HG03460 (cell line): ENCODE measurements around the gene TENT4A.
"Not testable (repeated sequence)": the region's sequence is repeated elsewhere in the genome, so short reads cannot be mapped to it uniquely, and the experiment has no call there.

Experiments used
- ATAC-seq: cut with Tn5 transposase; IDR thresholded peaks from one replicate; pipeline ENCODE4 v1.9.1; 2021; ENCODE audit not compliant: unreplicated experiment

The TENT4A gene

GRCh38 chr5:6713274-6714225 lies at the start of gene TENT4A:
Gene TENT4A (plus strand): TSS chr5:6713432. CDS start chr5:6713984, 552 bp downstream.
- no peak for ATAC-seq

- ATAC-seq = no peak
Observed at GRCh38 chr5:6666762-6667161, 46.5 kb upstream of the TENT4A start.

- no peak for ATAC-seq
Observed at GRCh38 chr5:6667648-6668047, 45.6 kb upstream of the TENT4A start.

GRCh38 chr5:6668717-6669116 lies 44.5 kb upstream of the TENT4A start:
- ATAC-seq = not testable (repeated sequence)

GRCh38 chr5:6673031-6673430 lies 40.2 kb upstream of the TENT4A start:
- ATAC-seq = no peak

GRCh38 chr5:6673963-6674362 lies 39.3 kb upstream of the TENT4A start:
- ATAC-seq = no peak

GRCh38 chr5:6674421-6674820 lies 38.8 kb upstream of the TENT4A start:
- no peak for ATAC-seq

GRCh38 chr5:6674886-6675285 lies 38.3 kb upstream of the TENT4A start:
- no peak for ATAC-seq

GRCh38 chr5:6675784-6676491 lies 37.3 kb upstream of the TENT4A start:
- no peak for ATAC-seq

- ATAC-seq = no peak
Observed at GRCh38 chr5:6676702-6677101, 36.5 kb upstream of the TENT4A start.

- ATAC-seq = no peak
Observed at GRCh38 chr5:6678385-6678784, 34.8 kb upstream of the TENT4A start.

- ATAC-seq = no peak
Observed at GRCh38 chr5:6680922-6681321, 32.3 kb upstream of the TENT4A start.

GRCh38 chr5:6681682-6682081 lies 31.6 kb upstream of the TENT4A start:
- no peak for ATAC-seq

- no peak for ATAC-seq
Observed at GRCh38 chr5:6682239-6682638, 31.0 kb upstream of the TENT4A start.

GRCh38 chr5:6683241-6683640 lies 30.0 kb upstream of the TENT4A start:
- no peak for ATAC-seq

- no peak for ATAC-seq
Observed at GRCh38 chr5:6684075-6684474, 29.2 kb upstream of the TENT4A start.

GRCh38 chr5:6686501-6686900 lies 26.7 kb upstream of the TENT4A start:
- no peak for ATAC-seq

- ATAC-seq = no peak
Observed at GRCh38 chr5:6686915-6687409, 26.3 kb upstream of the TENT4A start.

- ATAC-seq = no peak
Observed at GRCh38 chr5:6687505-6687904, 25.7 kb upstream of the TENT4A start.

GRCh38 chr5:6692906-6693305 lies 20.3 kb upstream of the TENT4A start:
- ATAC-seq = no peak

- no peak for ATAC-seq
Observed at GRCh38 chr5:6698696-6699095, 14.5 kb upstream of the TENT4A start.

- ATAC-seq = no peak
Observed at GRCh38 chr5:6699357-6699756, 13.9 kb upstream of the TENT4A start.
